ENCODE data around the gene TSFM.

GRCh38 chr12:57795354-57795753, 12.8 kb downstream of the TSFM start:
- TF ChIP-seq EZH2phosphoT487 (IDR thresholded peaks at IDR 0.05; ENCODE audit: borderline replicate concordance, low read depth, low read length) (no peak), CTCF (conservative IDR thresholded peaks at IDR 0.05; ENCODE audit: low read length) (no peak)

Data from OCI-LY7 (cell line).